GM12864 (cell line): ENCODE data around the gene NUDT21.
"Not testable (repeated sequence)": the region's sequence is repeated elsewhere in the genome, so short reads cannot be mapped to it uniquely, and the experiment has no call there.

Experiments
- DNase-seq: peaks from one replicate; pipeline ENCODE4 v3.0.0-alpha.2; 2011; ENCODE audit warnings: low read depth
- H3K4me3 ChIP-seq: 2 replicates; pipeline ENCODE4 v1.5.1; 2011; ENCODE audit warnings: mild to moderate bottlenecking, low read depth, low read length, control low read depth
- TF ChIP-seq, protein P1 (sequence below): IDR thresholded peaks from 2 replicates; pipeline ENCODE4 v1.5.1; 2011; ENCODE audit warnings: low read depth, mild to moderate bottlenecking, moderate library complexity, low read length, control low read depth, inconsistent platforms; ENCODE audit errors: missing control alignments

Gene NUDT21

DNA sequence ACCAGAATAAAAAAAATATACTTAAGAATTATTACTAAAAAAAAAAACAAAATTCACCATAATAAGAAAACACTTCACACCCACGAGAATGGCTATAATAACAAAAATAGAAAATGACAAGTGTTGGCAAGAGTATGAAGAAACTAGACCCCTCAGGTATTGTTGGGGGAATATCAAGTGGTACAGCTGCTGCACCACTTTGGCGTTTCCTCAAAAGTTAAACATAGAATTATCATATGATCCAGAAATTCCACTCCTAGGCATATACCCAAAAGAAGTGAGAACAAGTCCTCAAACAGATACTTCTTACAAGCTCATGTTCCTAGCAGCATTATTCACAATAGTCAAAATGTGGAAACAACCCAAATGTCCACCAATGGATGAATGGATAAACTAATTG, 52.1 kb downstream of the NUDT21 start:
- TF ChIP-seq, protein P1, sequence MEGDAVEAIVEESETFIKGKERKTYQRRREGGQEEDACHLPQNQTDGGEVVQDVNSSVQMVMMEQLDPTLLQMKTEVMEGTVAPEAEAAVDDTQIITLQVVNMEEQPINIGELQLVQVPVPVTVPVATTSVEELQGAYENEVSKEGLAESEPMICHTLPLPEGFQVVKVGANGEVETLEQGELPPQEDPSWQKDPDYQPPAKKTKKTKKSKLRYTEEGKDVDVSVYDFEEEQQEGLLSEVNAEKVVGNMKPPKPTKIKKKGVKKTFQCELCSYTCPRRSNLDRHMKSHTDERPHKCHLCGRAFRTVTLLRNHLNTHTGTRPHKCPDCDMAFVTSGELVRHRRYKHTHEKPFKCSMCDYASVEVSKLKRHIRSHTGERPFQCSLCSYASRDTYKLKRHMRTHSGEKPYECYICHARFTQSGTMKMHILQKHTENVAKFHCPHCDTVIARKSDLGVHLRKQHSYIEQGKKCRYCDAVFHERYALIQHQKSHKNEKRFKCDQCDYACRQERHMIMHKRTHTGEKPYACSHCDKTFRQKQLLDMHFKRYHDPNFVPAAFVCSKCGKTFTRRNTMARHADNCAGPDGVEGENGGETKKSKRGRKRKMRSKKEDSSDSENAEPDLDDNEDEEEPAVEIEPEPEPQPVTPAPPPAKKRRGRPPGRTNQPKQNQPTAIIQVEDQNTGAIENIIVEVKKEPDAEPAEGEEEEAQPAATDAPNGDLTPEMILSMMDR, result no peak
- DNase-seq, result no peak
- no peak overlapping the region for H3K4me3 ChIP-seq

DNA sequence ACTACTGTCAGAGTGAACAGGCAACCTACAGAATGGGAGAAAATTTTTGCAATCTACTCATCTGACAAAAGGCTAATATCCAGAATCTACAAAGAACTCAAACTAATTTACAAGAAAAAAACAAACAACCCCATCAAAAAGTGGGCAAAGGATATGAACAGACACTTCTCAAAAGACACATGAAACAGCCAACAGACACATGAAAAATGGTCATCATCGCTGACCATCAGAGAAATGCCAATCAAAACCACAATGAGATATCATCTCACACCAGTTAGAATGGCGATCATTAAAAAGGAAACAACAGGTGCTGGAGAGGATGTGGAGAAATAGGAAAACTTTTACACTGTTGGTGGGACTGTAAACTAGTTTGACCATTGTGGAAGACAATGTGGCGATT, 54.4 kb downstream of the NUDT21 start:
- not testable (repeated sequence) for H3K4me3 ChIP-seq, DNase-seq

DNA sequence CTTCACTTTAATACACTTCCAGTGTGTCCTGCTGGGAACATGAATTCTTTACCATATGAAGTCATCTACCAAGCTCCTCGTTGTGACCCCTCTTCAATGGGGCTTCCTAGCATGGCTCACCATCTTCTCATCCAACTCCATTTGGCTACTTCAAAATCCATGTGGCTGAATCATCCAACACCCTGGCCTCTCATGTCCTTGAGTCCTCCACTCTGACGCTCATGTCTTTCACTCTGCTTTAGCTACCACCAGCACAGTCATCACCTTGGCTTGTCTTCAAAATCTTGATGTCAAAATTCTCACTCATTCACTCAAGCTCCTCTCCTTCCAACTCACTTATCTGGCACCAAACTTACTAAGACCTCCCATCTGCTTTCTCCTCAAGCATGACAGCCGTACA, 61.6 kb downstream of the NUDT21 start:
- TF ChIP-seq, protein P1, result no peak
- no peak overlapping the region for H3K4me3 ChIP-seq
- no peak for DNase-seq

DNA sequence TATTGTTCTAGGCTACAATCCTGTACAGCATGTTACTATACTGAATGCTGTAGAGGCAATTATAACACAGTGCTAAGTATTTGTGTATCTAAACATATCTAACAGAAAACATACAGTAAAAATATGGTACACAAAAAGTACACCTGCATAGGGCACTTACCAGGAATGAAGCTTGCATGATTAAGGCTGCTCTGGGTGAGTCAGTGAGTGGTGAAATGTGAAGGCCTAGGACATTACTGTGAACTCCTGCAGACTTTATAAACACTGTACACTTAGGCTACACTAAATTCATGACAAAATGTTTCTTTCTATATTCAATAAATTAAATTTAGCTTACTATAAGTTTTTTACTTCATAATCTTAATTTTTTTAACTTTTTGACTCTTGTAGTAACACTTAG, 62.9 kb downstream of the NUDT21 start:
- TF ChIP-seq, protein P1, result no peak
- DNase-seq, result no peak
- no peak overlapping the region for H3K4me3 ChIP-seq

DNA sequence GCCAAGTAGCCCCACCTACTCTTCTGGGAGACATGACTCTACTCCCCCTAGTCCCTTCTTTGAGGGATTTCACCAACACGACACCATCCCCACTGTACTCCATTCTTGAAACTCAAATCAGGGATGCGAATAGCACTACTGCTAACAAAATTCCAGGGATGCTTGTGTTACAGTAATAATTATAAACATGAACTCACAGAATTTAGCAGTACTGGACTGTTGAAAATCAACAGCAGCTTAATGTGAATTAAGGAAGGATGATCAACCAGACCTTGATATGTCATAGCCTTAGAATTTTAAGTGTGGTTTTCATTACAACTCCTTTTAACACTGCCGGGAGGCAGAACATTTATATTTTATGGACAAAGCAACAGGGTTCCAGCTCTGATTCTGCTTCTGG, 63.7 kb downstream of the NUDT21 start:
- no peak for DNase-seq
- TF ChIP-seq, protein P1, result no peak
- H3K4me3 ChIP-seq, result no peak overlapping the region

DNA sequence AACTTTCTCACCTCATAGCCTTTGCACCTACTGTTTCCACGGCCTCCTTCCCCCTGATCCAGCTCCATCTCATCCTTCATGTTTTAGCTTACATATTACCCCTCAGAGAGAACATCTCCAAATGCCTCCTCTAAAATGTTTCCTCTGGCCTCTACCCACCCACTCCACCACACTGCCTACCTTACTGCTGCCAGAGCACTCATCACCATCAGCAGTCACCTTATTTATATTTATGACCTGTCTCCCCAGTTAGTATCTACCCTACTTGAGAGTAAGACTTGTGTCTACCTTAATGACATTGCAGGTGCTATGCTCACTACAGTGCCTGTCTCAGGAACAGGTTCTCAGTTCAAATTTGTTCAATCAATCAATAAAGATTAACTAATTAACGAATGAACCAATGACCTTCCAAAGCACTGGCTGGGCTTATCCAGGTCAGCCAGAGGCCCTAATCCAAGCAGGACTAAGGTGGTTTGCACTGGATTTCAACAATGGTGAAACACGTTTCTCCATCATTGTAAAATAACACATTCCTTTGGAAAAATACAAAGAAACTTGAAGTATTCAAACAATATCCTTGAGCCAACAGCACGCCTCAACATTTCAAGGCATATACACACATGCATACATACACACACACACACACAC, 66.9 kb downstream of the NUDT21 start:
- no peak for DNase-seq
- H3K4me3 ChIP-seq, result no peak overlapping the region
- TF ChIP-seq, protein P1, result no peak

DNA sequence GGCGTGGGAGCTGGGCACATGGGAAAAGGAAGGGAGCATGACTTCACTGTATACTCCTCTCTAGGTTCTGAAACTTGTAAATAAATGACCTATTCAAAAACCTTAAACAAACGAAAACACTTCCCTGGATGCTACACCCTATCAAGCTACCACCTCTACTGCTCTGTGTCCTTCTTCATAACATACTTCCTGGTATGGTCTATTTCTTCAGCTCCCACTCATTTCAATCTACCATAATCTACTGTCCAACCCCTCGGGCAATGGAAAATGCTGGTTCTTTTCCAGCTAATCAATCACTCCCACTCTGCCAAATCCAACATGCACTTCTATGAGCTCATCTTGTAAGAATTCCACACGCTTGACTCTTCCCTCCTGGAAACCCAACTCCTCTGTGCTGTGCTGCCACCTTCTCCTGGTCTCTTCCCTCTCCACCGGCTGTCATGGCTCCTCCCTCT, 68.2 kb downstream of the NUDT21 start:
- TF ChIP-seq, protein P1, result no peak
- DNase-seq, result no peak
- H3K4me3 ChIP-seq, result no peak overlapping the region
